Vagina (tissue), 2 donors: ENCODE data around the gene CYRIA. TPM values are rescaled to one million over a fixed set of nuclear protein-coding genes. Genes with fewer than 3 reads are reported as not detected.

Experiments used
- DNase-seq, 2 donors: peaks; one replicate each; pipeline ENCODE4 v3.0.0-alpha.2; 2017; ENCODE audit errors: extremely low spot score in 2 of 2
- H3K27ac ChIP-seq: fragments of 200-600 bp; sonication (generic); one replicate; pipeline ENCODE4 v1.5.1; 2019
- H3K27me3 ChIP-seq: fragments of 200-600 bp; sonication (generic); one replicate; pipeline ENCODE4 v1.5.1; 2019
- H3K36me3 ChIP-seq, 2 donors: fragments of 200-600 bp; sonication (generic); one replicate each; pipeline ENCODE4 v1.5.1; 2017 to 2019
- H3K4me1 ChIP-seq: fragments of 200-600 bp; sonication (generic); one replicate; pipeline ENCODE4 v1.5.1; 2019
- H3K4me3 ChIP-seq, 2 donors: fragments of 200-600 bp; sonication (generic); 1 replicate in 1 of 2; 2 replicates in 1 of 2; pipeline ENCODE4 v1.5.1; 2016 to 2019
- H3K9me3 ChIP-seq: fragments of 200-600 bp; sonication (generic); one replicate; pipeline ENCODE4 v1.5.1; 2019
- POLR2A ChIP-seq, 2 donors: fragments of 450-650 bp; IDR thresholded peaks; one replicate each; pipeline ENCODE4 v1.6.1; 2017; ENCODE audit warnings: antibody characterized with exemption in 2 of 2, mild to moderate bottlenecking in 2 of 2, moderate library complexity in 2 of 2
- POLR2AphosphoS5 ChIP-seq, 2 donors: sonication (generic); formaldehyde crosslinking; IDR thresholded peaks; one replicate each; pipeline ENCODE4 v1.9.0; 2017; ENCODE audit warnings: antibody characterized with exemption in 2 of 2, mild to moderate bottlenecking in 2 of 2, low read depth in 1 of 2; ENCODE audit not compliant: insufficient read depth in 1 of 2
- intact Hi-C: fragments of 100-400 bp; cut with DNase I; formaldehyde crosslinking; loops from one replicate; pipeline ENCODE4 v1.15.1; 2023
- total RNA-seq: library from RNA; depleted of rRNA; stranded (reverse); fragments of >200 nt; gene quantifications from one replicate; pipeline ENCODE4 v1.2.3, GENCODE V29; 2016
- TF ChIP-seq, protein P1 (sequence below), 3 experiments: fragments of 450-650 bp in 2 of 3; fragments of 200-600 bp in 1 of 3; sonication (generic) in 1 of 3; IDR thresholded peaks; one replicate each; pipeline ENCODE4 v1.5.1; 2017 to 2019; ENCODE audit warnings: antibody characterized with exemption in 3 of 3, mild to moderate bottlenecking in 2 of 3, moderate library complexity in 2 of 3

The CYRIA gene
- total RNA-seq, 1 donor from 2014 or later, result 12.5 TPM

DNA sequence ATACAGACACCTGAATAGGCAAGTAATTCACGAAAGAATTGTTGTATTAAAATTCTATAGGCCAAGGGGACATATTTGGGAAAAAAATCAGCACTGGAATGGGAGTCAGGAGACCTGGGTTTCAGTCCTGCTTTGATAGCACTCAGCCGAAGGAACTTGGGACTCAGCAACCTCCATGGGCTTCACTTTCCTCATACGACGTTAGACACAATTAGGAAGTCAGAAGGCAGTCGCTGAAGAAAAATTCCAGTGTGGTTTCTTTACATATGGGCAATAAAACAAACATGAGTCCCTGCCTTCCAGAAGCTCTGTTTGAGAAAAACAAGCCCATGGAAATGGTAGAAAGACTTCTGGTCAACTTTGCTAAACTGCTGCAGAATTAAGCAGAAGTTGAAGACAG is 15.1 kb upstream of the CYRIA start:
- Histone ChIP-seq H3K27me3 (no peaks in the 10 kb centered on the region), H3K9me3 (no peaks in the 10 kb centered on the region), H3K36me3 (no peaks in the 10 kb centered on the region), H3K27ac (no peak overlapping the region), H3K4me3 (no peak overlapping the region), H3K4me1 (no peaks in the 10 kb centered on the region)
- no peak for DNase-seq
- intact Hi-C loops, result no loop called here
- TF ChIP-seq, protein P1, sequence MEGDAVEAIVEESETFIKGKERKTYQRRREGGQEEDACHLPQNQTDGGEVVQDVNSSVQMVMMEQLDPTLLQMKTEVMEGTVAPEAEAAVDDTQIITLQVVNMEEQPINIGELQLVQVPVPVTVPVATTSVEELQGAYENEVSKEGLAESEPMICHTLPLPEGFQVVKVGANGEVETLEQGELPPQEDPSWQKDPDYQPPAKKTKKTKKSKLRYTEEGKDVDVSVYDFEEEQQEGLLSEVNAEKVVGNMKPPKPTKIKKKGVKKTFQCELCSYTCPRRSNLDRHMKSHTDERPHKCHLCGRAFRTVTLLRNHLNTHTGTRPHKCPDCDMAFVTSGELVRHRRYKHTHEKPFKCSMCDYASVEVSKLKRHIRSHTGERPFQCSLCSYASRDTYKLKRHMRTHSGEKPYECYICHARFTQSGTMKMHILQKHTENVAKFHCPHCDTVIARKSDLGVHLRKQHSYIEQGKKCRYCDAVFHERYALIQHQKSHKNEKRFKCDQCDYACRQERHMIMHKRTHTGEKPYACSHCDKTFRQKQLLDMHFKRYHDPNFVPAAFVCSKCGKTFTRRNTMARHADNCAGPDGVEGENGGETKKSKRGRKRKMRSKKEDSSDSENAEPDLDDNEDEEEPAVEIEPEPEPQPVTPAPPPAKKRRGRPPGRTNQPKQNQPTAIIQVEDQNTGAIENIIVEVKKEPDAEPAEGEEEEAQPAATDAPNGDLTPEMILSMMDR (IDR thresholded peaks at IDR 0.05), result no peak
- TF ChIP-seq POLR2AphosphoS5 (IDR thresholded peaks at IDR 0.05; ENCODE audit: insufficient read depth in 1 of 2, low read depth in 1 of 2) (no peak), POLR2A (IDR thresholded peaks at IDR 0.05) (no peak)

DNA sequence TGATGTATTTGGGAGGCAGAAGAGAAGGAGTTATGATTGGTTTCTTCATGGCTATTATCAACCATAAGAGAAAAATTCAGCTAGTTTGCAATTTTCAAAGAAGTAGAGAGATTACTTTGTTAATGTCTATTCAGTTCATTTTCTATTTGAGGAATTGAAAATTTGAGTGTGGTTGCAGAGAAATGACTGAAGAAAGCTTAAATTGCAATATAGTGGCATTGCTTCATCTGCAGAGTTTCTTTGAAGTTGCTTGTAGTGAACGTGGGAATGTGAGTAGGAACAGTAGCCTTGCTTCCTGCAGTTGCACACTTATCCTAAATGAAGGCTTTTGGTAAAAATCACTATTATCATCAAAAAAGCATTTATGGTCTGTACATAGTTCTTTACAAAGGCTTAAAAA is 14.7 kb upstream of the CYRIA start:
- no peak for TF ChIP-seq POLR2AphosphoS5 (IDR thresholded peaks at IDR 0.05; ENCODE audit: insufficient read depth in 1 of 2, low read depth in 1 of 2)
- TF ChIP-seq POLR2A (IDR thresholded peaks at IDR 0.05), result no peak
- TF ChIP-seq, protein P1 (IDR thresholded peaks at IDR 0.05), result no peak
- DNase-seq, result no peak
- Histone ChIP-seq H3K36me3 (no peaks in the 10 kb centered on the region), H3K4me3 (no peak overlapping the region), H3K27me3 (no peaks in the 10 kb centered on the region), H3K27ac (no peak overlapping the region), H3K4me1 (no peaks in the 10 kb centered on the region), H3K9me3 (no peaks in the 10 kb centered on the region)
- intact Hi-C loops, result no loop called here

DNA sequence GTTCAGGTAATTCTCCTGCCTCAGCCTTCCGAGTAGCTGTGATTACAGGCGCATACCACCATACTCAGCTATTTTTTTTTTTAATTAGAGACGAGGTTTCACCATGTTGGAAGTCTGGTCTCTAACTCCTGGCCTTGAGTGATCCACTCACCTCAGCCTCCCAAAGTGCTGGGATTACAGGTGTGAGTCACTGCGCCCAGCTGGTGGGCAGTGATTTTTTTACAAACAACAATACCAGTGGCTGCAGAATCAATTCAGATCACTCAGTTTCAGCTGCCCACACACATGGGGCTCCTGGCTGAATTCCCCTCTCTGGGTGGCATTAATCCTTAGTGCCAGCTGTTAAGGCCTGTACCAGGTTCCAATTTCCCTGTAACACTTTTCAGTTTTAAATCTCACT is 13.3 kb upstream of the CYRIA start:
- H3K27me3 ChIP-seq, result no peaks in the 10 kb centered on the region
- H3K9me3 ChIP-seq, result no peaks in the 10 kb centered on the region
- intact Hi-C loops, result no loop called here
- no peak overlapping the region for H3K27ac ChIP-seq
- no peak overlapping the region for H3K4me3 ChIP-seq
- DNase-seq, result no peak
- H3K36me3 ChIP-seq, result no peaks in the 10 kb centered on the region
- TF ChIP-seq, protein P1 (IDR thresholded peaks at IDR 0.05), result no peak
- TF ChIP-seq POLR2A (IDR thresholded peaks at IDR 0.05), result no peak
- TF ChIP-seq POLR2AphosphoS5 (IDR thresholded peaks at IDR 0.05; ENCODE audit: insufficient read depth in 1 of 2, low read depth in 1 of 2), result no peak
- H3K4me1 ChIP-seq, result no peaks in the 10 kb centered on the region

DNA sequence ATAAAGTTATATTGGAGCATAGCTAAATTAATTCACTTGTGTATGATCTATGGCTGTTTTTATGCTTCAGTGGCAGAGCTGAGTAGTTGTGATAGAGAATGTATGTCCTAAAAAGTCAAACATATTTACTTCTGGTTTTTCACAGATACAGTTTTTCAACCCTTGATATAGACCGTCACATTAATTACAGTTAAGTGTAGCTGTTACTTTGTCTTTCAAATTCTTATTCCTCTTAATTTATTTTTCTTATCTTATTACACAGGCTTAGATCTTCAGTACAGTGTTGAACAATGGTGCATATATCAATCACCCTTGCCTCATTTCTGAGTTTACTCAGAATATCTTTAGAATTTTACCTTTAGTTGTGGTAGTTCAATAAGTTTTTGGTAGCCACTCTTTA is 12.2 kb upstream of the CYRIA start:
- Histone ChIP-seq H3K9me3 (no peaks in the 10 kb centered on the region), H3K27me3 (no peaks in the 10 kb centered on the region), H3K4me3 (no peak overlapping the region), H3K4me1 (no peaks in the 10 kb centered on the region), H3K36me3 (no peaks in the 10 kb centered on the region), H3K27ac (no peak overlapping the region)
- DNase-seq, result no peak
- TF ChIP-seq POLR2A (IDR thresholded peaks at IDR 0.05) (no peak), POLR2AphosphoS5 (IDR thresholded peaks at IDR 0.05; ENCODE audit: insufficient read depth in 1 of 2, low read depth in 1 of 2) (no peak)
- TF ChIP-seq, protein P1 (IDR thresholded peaks at IDR 0.05), result no peak
- intact Hi-C loops, result no loop called here

DNA sequence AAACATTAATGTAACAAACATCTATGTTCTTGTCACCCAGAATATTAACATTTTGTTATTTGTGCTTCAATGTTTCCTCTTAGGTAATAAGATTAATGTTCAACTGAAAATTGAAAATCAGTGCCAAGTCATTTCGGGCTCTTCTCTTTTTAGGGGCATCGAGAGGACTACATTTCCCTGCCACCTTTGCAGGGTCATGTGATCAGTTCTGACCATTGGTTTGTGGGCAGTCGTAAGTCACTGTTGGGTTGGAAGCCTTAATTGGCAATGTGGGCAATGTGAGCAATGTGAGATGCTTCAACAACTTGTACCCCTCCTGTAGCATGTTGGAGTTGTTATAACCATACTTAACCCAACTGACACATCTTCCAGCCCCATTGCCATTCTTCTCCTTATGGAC is 10.1 kb upstream of the CYRIA start:
- no peak for DNase-seq
- TF ChIP-seq POLR2A (IDR thresholded peaks at IDR 0.05), result no peak
- no peak for TF ChIP-seq POLR2AphosphoS5 (IDR thresholded peaks at IDR 0.05; ENCODE audit: insufficient read depth in 1 of 2, low read depth in 1 of 2)
- TF ChIP-seq, protein P1 (IDR thresholded peaks at IDR 0.05), result no peak
- H3K36me3 ChIP-seq, result no peaks in the 10 kb centered on the region
- H3K27ac ChIP-seq, result no peak overlapping the region
- no peaks in the 10 kb centered on the region for H3K27me3 ChIP-seq
- intact Hi-C loops, result no loop called here
- H3K4me3 ChIP-seq, result no peak overlapping the region
- no peaks in the 10 kb centered on the region for H3K4me1 ChIP-seq
- no peaks in the 10 kb centered on the region for H3K9me3 ChIP-seq
